Epithelial cell of proximal tubule (primary cell): Measurements from ENCODE around the gene ITGA8. TPM values are rescaled to one million over a fixed set of nuclear protein-coding genes. Genes with fewer than 3 reads are reported as not detected.

Experiments used
- DNase-seq: peaks from one replicate; pipeline ENCODE4 v3.0.0-alpha.2; 2011; ENCODE audit warnings: low read depth
- H3K4me3 ChIP-seq: 2 replicates; pipeline ENCODE4 v1.5.1; 2011; ENCODE audit warnings: low read depth, mild to moderate bottlenecking, low read length
- CTCF ChIP-seq: conservative IDR thresholded peaks from 2 replicates; pipeline ENCODE4 v1.5.1; 2012; ENCODE audit warnings: low read depth, mild to moderate bottlenecking, low read length
- total RNA-seq: library from RNA; depleted of rRNA; stranded (reverse); fragments of >200 nt; gene quantifications from 2 replicates; pipeline ENCODE4 v1.2.3, GENCODE V29; 2015

The ITGA8 gene
- total RNA-seq, 1 donor from 2014 or later = 0.06 TPM

- no peak for DNase-seq
- TF ChIP-seq CTCF = no peak
- no peak overlapping the region for H3K4me3 ChIP-seq
These were observed 1.0 kb upstream of the ITGA8 start for GRCh38 chr10:15720635-15721287.

GRCh38 chr10:15719049-15719898, 448 bp downstream of the ITGA8 start:
- TF ChIP-seq CTCF = no peak
- H3K4me3 ChIP-seq = no peak overlapping the region
- DNase-seq = no peak

GRCh38 chr10:15718694-15719048, 1.1 kb downstream of the ITGA8 start:
- H3K4me3 ChIP-seq = no peak overlapping the region
- TF ChIP-seq CTCF = no peak
- DNase-seq = no peak

GRCh38 chr10:15715619-15716227, 4.0 kb downstream of the ITGA8 start:
- TF ChIP-seq CTCF = peak; percentile 48
- H3K4me3 ChIP-seq = no peak overlapping the region
- DNase-seq = no peak

GRCh38 chr10:15714847-15715246, 4.9 kb downstream of the ITGA8 start:
- no peak overlapping the region for H3K4me3 ChIP-seq
- TF ChIP-seq CTCF = no peak
- DNase-seq = no peak

- no peak for DNase-seq
- TF ChIP-seq CTCF = no peak
- no peak overlapping the region for H3K4me3 ChIP-seq
These were observed 6.8 kb downstream of the ITGA8 start for GRCh38 chr10:15712883-15713282.
